ENCODE measurements around the gene MLIP.
"Not testable (repeated sequence)": the region's sequence is repeated elsewhere in the genome, so short reads cannot be mapped to it uniquely, and the experiment has no call there.

Gene MLIP

GRCh38 chr6:54192993-54193392, 81.8 kb downstream of the MLIP start:
- no peak overlapping the region for H3K4me3 ChIP-seq (ENCODE audit: low read depth, low read length)
- no peak for TF ChIP-seq CTCF (IDR thresholded peaks at IDR 0.05; ENCODE audit: control insufficient read depth, extremely low read depth, insufficient read depth)
- DNase-seq (ENCODE audit: low read depth), result no peak

GRCh38 chr6:54193560-54193959, 82.3 kb downstream of the MLIP start:
- DNase-seq (ENCODE audit: low read depth), result no peak
- no peak overlapping the region for H3K4me3 ChIP-seq (ENCODE audit: low read depth, low read length)
- TF ChIP-seq CTCF (IDR thresholded peaks at IDR 0.05; ENCODE audit: control insufficient read depth, extremely low read depth, insufficient read depth), result no peak

GRCh38 chr6:54194067-54194466, 82.8 kb downstream of the MLIP start:
- TF ChIP-seq CTCF (IDR thresholded peaks at IDR 0.05; ENCODE audit: control insufficient read depth, extremely low read depth, insufficient read depth), result no peak
- no peak overlapping the region for H3K4me3 ChIP-seq (ENCODE audit: low read depth, low read length)
- no peak for DNase-seq (ENCODE audit: low read depth)

- H3K4me3 ChIP-seq (ENCODE audit: low read depth, low read length), result no peak overlapping the region
- DNase-seq (ENCODE audit: low read depth), result no peak
- no peak for TF ChIP-seq CTCF (IDR thresholded peaks at IDR 0.05; ENCODE audit: control insufficient read depth, extremely low read depth, insufficient read depth)
These were observed 84.4 kb downstream of the MLIP start for GRCh38 chr6:54195637-54196036.

GRCh38 chr6:54196905-54197304, 85.7 kb downstream of the MLIP start:
- TF ChIP-seq CTCF (IDR thresholded peaks at IDR 0.05; ENCODE audit: control insufficient read depth, extremely low read depth, insufficient read depth), result no peak
- no peak overlapping the region for H3K4me3 ChIP-seq (ENCODE audit: low read depth, low read length)
- no peak for DNase-seq (ENCODE audit: low read depth)

- no peak for TF ChIP-seq CTCF (IDR thresholded peaks at IDR 0.05; ENCODE audit: control insufficient read depth, extremely low read depth, insufficient read depth)
- no peak for DNase-seq (ENCODE audit: low read depth)
- H3K4me3 ChIP-seq (ENCODE audit: low read depth, low read length), result no peak overlapping the region
These were observed 86.9 kb downstream of the MLIP start for GRCh38 chr6:54198134-54198533.

GRCh38 chr6:54203474-54204035, 92.3 kb downstream of the MLIP start:
- not testable (repeated sequence) for H3K4me3 ChIP-seq (ENCODE audit: low read depth, low read length); DNase-seq (ENCODE audit: low read depth)

Data from LNCaP clone FGC (cell line).